NCI-H748 (cell line): ENCODE data around the gene FFAR1.
"Not testable (repeated sequence)": the region's sequence is repeated elsewhere in the genome, so short reads cannot be mapped to it uniquely, and the experiment has no call there.

ENCODE experiments used
- DNase-seq: peaks from one replicate; lab custom pipeline; 2025; ENCODE audit not compliant: unreplicated experiment; lab: John Stamatoyannopoulos, UW

Gene FFAR1

GRCh38 chr19:35359395-35359794, 11.7 kb downstream of the FFAR1 start:
- DNase-seq: not testable (repeated sequence)

DNA sequence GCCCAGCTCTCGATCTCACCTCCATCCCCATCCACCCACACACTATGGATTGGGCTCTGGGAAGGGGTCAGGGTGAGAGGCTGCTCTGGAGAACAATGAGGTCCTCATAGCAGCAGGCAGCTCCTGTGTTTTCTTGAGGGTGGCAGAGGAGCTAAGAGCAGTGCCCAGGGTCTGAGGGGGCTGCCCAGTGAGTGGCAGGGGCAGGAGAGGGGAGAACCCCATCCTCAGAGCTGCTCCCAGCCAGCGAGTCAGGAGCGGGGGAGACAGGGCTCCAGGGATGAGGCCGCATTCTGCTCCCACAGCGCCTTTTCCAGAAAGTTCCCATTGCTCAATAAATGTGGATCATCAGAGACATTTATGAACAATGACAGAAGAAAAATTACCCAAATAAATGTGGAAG, 12.4 kb downstream of the FFAR1 start:
- not testable (repeated sequence) for DNase-seq

DNA sequence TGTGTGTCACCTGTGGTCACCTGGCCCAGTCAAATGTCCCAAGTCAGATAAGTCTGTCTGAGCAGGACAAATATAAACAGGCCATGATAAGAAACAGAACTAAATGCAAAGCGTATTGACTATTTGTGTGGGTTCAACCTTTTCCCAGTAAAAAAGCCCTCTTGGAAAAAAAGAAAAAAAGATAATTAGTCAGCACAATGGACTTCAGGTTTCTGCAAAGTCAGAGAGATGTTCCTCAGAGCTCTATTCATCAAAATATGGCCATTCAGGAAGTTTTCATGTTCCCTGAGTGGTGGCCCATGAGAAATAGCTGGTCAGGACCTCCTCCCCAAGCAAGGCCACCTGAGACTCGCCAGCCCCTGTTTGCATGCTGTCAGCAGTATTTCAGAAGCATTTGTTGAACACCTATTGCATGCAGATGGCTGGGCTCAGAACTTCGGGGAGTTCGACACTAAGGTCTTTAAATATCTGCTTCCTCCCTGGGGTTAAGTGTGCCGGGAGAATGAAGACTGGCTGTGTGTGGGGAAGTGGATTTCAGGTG, 13.2 kb downstream of the FFAR1 start:
- DNase-seq: no peak

DNA sequence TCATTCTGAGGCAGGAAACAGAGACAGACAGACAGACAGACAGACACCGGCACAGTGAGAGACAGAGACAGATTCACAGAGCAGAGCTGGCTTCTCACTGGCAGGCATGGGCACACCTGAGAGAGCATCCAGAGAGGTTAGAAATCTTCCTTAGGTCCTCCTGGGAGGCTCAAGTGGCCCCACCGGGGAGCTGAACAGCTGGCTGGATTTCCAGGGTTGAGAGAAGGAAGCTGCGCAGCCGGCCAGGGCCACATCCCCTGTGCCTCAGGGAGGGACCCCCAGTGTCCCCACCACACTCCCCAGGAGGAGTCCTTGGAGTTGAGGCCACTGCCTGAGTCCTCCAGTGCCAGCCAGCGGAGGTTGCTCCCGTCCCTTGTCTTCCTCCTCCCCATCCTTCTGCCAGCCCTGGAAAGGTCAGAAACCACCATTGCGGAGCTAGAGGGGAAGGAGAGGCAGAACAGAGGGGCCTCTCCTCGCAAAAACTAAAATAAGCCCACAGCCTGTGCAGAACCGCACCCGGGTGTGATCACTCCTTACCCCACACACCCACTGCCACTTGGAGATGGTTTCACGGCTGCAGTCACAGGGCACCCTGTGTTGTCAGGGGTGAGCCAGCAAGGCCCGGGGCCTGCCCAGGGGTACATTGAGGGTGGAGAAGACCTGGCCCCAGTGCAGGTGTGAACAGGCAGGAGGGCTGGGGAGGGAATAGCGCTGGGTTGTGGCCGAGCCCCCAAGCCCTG, 14.7 kb downstream of the FFAR1 start:
- DNase-seq: no peak

- no peak for DNase-seq
Measured at GRCh38 chr19:35363001-35363590, 15.4 kb downstream of the FFAR1 start.

GRCh38 chr19:35363711-35364425, 16.2 kb downstream of the FFAR1 start:
- DNase-seq: no peak

DNA sequence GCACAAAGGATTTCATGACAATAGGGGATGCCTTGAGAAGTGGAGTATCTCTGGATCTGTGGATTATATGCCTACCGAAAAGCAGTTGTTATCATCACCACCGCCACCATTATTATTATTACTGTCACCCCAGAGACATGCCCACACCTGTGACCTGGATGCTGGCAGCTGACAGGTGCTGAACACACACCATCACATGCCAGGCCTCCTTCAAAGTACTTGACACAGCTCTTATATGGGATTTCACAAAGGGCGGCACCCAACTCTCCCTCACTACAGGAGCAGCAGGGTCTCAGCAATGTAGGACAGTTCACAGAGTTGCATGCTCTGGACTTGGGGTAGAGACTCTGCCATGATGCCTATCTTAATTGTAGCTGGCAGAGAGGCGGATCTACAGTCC, 17.6 kb downstream of the FFAR1 start:
- DNase-seq: no peak

DNA sequence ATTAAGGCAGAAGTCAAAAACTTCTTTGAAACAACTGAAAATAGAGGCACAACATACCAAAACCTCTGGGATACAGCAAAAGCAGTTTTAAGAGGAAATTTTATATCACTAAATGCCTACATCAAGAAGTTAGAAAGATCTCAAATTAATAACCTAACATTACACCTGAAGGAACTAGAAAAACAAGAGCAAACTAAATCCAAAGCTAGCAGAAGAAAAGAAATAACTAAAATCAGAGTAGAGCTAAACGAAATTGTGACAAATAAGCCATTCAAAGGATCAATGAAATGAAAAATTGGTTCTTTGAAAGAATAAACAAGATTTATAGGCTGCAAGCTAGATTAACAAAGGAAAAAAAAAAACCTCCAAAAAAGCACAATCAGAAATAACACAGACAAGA, 20.7 kb downstream of the FFAR1 start:
- no peak for DNase-seq

DNA sequence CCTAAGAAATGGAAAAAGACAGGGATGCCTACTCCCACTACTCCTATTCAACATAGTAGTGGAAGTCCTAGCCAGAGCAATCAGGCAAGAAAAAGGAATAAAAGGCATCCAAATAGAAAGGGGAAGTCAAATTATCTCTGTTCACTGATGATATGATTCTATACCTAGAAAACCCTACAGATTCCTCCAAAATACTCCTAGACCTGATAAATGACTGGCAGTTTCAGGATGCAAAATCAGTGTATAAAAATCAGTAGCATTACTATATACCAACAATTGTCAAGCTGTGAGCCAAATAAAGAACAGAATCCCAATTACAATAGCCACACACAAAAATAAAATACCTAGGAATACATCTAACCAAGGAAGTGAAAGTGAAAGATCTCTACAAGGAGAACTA, 21.8 kb downstream of the FFAR1 start:
- no peak for DNase-seq

GRCh38 chr19:35370722-35371121, 23.0 kb downstream of the FFAR1 start, which contains the start of gene GPR42:
TSS of gene GPR42 (plus strand) at chr19:35371068. CDS start at chr19:35371360, 292 bp downstream.
- no peak for DNase-seq

DNA sequence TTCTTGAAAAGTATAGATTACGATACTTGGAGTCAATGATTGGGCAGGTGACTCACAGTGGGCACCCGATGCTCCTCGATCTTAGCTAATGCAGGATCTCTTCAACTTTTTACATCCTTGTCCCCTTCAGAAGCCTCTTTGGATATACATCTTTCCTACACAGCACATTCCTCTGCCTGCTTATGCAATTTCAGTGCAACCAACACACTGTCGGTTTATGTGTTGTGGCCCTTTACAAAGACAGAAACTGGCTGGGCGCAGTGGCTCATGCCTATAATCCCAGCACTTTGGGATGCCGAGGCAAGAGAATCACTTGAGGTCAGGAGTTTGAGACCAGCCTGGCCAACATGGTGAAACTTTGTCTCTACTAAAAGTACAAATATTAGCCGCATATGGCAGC, 25.8 kb downstream of the FFAR1 start:
- no peak for DNase-seq

DNA sequence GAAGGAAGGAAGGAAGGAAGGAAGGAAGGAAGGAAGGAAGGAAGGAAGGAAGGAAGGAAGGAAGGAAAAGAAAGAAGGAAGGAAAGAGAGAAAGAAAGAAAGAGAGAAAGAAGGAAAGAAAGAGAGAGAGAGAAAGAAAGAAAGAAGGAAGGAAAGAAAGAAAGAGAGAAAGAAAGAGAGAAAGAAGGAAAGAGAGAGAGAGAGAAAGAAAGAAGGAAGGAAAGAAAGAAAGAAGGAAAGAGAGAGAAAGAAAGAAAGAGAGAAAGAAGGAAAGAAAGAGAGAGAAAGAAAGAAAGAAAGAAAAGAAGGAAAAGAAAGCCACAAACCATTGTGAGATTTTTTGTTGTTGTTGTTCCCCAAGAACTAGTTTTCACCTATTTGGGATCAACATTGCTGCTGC, 26.3 kb downstream of the FFAR1 start:
- DNase-seq: not testable (repeated sequence)

- peak; percentile 14 for DNase-seq
Measured at GRCh38 chr19:35375505-35376307, 28.0 kb downstream of the FFAR1 start.

- no peak for DNase-seq
Measured at GRCh38 chr19:35377656-35378055, 30.0 kb downstream of the FFAR1 start.

DNA sequence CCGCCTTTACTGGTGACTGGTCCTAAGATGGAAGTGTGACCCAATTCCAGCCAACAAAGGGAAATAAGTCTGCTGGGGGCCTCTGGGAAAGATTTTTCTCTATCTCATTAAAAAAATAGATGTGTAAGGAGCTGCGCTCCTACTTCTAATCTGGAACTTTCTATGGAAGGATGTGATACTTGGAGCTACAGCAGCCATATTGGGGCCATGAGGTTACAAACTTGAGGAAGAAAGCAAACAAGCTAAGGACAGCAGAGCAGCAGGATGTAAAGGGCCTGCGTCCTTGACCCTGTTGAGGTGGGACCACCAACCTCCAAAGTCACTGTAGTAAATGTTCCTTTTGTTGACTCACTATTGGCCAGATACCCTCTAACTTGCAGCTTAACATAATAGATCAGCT, 30.7 kb downstream of the FFAR1 start:
- no peak for DNase-seq

- not testable (repeated sequence) for DNase-seq
Measured at GRCh38 chr19:35379545-35379944, 31.8 kb downstream of the FFAR1 start.

DNA sequence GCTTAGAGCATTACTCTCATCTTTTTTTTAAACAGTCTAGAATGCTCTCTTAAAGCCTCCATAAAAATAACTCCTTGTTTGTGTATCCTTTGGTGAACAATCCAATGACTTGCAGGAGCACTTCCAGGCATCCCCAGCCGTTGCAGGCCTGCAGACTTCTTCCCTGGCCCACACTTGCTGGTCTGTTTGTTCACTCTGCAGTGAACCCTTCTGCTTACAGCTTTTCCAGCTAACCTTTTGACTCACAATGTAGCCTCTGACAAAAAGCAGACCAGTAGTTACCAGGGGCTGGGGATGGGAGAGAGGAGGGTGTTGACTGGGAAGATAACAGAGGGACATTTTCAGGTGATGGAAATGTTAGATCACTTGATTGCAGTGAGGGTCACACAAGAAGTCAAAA, 32.3 kb downstream of the FFAR1 start:
- DNase-seq: no peak

DNA sequence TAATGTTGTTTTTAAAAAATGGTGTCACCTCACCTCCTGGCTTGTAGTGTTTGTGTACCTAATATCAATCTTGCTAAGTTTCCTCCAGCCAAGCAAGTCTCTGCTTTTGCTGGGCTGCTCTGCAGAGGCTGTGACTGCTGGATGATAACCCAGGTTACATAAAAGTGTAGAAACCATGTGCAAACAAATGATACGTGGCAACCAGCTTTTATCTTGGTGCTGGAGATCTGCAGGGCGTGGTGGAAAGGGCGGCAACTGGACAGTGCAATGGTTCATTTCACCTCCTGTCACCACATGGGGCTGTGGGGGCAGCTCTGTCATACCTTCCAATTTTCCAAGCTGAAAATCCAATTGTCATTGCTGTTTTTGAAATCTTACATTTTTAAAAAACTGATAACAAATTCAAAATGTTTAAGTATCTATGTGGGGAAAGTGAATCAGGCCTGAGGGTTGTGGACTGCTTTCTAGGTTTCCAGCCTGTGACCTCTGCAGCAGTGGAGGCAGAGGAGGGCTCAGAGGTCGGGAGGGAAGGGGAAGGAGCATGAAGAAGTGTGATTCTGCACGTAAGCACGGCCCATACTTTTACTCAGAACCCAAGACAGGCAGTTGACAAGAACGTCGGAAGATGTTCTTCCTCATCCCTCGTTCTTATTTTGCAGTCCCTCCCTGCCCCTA, 32.9 kb downstream of the FFAR1 start:
- DNase-seq: no peak

GRCh38 chr19:35381318-35381717, 33.6 kb downstream of the FFAR1 start:
- no peak for DNase-seq

GRCh38 chr19:35381926-35382325, 34.2 kb downstream of the FFAR1 start:
- DNase-seq: no peak
